GM21786 (cell line): ENCODE results near the gene DBNDD1.
"Not testable (repeated sequence)": the region's sequence is repeated elsewhere in the genome, so short reads cannot be mapped to it uniquely, and the experiment has no call there.

Source experiments
- ATAC-seq: cut with Tn5 transposase; IDR thresholded peaks from one replicate; pipeline ENCODE4 v1.9.1; 2021; ENCODE audit not compliant: unreplicated experiment

The DBNDD1 gene, protein sequence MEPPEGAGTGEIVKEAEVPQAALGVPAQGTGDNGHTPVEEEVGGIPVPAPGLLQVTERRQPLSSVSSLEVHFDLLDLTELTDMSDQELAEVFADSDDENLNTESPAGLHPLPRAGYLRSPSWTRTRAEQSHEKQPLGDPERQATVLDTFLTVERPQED

GRCh38 chr16:90018652-90019542 lies at the start of gene DBNDD1:
TSS of gene DBNDD1 (minus strand) at chr16:90019456. CDS start at chr16:90019341, 115 bp downstream.
- no peak for ATAC-seq

DNA sequence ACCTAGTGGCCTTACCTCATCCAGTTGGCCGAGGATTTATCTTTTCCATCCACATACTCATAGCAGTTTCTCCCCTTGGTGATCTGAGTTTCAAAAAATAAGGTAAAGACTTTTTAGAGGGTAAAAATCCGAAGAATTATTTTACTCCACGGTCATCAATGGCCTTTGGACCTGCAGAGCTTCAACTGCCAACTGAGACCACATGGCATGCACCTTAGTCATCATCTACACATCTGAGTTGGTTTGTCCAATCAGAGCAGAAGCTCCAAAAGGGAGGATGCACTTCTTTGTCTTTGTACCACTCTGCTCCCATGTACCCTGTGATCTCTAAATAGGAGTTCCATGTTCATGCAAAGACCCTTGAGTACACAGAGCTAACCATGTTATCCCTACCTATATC lies 42.2 kb upstream of the DBNDD1 start:
- ATAC-seq, result no peak

DNA sequence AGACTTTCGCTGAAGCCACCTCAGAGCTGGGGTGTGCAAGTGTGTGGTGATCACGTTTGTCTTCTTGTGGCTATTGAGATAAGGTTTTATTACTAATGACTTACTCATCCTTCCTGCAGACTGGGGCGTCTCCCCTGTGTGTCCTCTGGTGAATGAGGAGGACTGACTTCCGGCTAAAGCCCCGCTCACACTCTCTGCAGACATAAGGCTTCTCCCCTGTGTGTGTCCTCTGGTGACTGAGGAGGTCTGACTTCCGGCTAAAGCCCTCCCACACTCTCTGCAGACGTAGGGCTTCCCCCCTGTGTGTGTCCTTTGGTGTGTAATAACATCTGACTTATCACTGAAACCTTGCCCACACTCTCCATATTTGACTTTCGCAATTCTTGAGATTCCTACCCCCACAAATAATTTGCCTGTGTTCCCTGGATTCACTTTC lies 38.5 kb upstream of the DBNDD1 start:
- ATAC-seq, result no peak

- not testable (repeated sequence) for ATAC-seq
Measured at GRCh38 chr16:90056521-90056920, 37.3 kb upstream of the DBNDD1 start.

DNA sequence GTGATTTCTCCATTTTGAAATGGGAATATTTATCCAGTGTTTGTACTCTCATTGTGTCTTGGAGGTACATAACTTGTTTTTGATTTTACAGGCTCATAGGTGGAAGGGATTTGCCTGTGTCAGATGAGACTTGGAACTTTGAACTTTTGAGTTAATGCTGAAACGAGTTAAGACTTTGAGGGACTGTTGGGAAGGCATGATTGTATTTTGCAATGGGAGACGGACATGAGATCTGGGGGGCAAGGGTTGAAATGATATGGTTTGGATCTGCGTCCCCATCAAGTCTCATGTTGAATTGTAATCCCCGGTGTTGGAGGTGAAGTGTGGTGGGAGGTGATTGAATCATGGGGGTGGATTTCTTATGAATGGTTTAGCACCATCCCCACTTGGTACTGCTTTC lies 36.1 kb upstream of the DBNDD1 start:
- ATAC-seq, result no peak

GRCh38 chr16:90054554-90054953 lies 35.3 kb upstream of the DBNDD1 start:
- ATAC-seq, result no peak

- no peak for ATAC-seq
Measured at GRCh38 chr16:90053902-90054500, 34.7 kb upstream of the DBNDD1 start.

- ATAC-seq, result no peak
Measured at GRCh38 chr16:90050969-90051368, 31.7 kb upstream of the DBNDD1 start.

- no peak for ATAC-seq
Measured at GRCh38 chr16:90048737-90049330, 29.6 kb upstream of the DBNDD1 start.

DNA sequence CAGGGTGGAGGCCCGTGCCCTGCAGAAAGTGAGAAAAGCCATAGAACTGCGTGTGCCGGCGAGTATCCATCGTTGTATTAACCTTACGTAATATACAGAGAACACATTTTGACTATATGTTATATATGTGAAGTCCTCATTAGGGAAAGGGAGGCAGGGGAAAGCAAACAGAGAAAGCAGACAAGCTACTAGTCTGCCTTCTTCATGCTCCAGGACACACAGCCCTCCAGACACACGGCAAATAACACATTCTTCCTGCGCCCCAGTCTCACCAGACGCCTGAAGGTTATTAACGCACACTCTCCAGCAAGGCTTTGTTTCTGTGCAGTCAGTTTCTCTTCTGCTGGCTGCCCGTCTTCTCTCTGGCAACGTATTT lies 29.1 kb upstream of the DBNDD1 start:
- ATAC-seq, result no peak

DNA sequence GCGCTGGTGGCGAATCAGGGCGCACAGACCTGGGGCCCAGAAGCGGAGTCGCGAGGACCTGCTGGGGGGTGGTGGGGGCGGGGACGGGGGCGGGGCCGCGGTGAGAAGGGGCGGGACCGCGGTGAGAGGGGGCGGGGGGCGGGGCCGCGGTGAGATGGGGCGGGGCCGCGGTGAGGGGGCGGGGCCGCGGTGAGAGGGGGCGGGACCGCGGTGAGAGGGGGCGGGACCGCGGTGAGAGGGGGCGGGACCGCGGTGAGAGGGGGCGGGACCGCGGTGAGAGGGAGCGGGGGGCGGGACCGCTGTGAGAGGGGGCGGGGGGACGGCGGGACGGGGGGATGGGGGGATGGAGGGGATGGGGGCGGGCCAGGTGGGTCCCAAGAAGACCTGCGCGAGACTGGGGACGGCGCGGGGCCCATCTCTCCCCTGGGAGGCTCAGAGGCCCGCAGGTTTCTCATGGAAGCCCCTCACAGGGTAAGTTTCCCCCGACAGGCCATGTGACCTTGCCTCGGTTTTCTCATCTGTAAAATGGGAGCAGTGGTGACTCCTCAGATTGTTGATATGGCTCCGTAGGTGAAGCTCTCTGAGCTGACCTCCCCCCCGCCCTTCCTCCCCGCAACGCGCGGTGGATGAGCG lies 28.6 kb upstream of the DBNDD1 start:
- ATAC-seq, result no peak

DNA sequence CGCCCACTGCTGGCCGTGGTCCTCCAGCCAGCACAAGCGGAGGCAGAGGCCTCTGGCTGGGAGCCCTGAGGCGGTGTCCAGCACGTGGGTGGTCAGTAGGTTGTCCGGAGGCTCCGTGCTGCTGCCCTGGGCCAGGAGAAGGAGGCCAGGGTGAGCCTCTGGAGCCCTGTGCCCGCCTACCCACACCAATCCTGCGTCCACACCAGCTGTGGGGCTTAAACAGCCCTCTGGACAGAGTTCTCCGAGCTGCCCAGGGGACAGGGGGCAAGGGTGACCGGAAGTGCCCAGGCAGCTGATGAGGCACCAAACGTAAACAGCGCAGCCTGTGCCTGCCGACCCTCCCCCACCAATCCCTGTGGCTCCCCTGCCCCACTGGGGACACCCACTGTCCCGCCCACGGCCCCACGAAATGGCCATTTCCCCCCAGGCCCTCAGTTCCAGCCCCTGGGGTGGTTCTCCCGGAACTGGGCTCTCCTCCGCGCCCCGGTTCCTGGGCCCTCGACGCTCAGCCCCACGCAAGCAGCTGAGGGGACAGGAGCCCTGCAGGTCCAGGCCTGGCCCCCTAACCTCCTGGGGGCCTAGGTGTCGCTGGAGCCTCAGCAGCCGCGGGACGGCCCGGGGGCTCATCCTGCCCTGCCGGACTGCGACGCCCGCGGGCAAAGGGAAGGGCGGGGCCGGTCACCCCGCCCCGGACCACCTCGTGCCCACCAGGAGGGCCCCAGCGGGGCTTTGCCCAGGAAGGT lies 27.9 kb upstream of the DBNDD1 start:
- no peak for ATAC-seq

- no peak for ATAC-seq
Measured at GRCh38 chr16:90046122-90046970, 27.1 kb upstream of the DBNDD1 start.

DNA sequence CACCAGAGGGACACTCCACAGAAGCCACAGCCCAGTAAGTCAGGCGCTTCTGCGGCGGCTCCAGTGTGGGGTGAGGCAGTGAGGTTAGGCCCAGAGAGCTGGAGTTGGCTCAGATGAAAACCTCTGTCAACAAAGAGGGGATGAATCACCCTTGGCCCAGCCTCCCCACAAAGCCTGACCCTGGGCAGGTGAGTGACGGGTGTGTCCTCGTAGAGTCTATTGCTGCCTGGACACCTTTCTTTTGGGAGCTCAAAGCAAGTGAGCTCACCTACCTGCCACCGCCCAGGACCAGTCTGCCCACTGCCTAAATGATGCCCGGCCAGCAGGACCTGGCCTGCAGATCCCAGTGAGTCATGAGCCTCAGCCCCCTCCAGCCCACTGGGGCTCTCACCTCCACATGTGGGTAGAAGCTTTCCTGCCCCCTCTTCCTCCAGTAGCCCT lies 24.9 kb upstream of the DBNDD1 start:
- no peak for ATAC-seq

DNA sequence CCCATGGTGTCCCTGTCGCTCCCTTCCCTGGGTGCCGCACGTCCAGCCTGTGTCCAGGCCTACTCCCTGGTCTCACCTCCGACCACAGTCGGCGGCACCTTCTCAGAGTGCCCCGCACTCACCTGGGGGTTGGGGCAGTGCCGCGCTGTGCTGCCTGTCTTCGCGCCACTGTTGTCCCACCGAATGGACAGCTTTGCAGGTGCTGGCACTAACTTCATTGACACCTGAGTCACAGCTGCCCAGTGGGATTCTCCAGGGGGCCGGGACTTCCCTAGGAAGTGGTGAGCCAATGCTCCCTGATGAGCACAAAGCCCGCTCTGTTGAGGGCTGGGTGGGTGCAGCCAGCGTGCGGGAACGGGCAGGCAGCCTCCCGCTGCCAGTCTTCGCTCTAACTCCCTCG lies 24.3 kb upstream of the DBNDD1 start:
- no peak for ATAC-seq

DNA sequence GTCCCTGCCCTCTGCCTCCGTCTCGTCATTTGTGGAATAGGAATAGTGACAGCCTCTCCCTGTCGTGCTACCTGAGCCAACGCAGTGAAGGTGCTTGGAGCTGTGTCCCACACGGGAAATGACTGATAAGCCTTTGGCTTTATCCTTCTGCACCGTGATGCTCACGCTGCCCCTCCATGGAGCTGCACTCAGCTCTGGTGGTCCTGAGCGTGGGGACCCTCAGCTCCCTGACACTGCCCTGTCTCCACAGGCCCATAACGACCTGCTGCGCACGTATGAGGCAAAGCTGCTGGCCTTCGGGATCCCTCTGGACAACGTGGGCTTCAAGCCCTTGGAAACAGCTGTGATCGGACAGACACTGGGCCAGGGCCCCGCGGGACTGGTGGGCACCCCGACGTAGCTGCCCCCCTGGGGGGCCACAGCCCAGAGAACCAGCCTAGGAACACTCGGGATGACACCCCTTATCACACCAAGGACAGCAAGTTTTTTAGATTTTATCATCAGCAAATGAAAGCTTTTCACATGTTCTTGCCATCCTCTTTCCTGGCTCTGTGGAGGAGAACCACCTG lies 23.8 kb upstream of the DBNDD1 start:
- ATAC-seq, result no peak

DNA sequence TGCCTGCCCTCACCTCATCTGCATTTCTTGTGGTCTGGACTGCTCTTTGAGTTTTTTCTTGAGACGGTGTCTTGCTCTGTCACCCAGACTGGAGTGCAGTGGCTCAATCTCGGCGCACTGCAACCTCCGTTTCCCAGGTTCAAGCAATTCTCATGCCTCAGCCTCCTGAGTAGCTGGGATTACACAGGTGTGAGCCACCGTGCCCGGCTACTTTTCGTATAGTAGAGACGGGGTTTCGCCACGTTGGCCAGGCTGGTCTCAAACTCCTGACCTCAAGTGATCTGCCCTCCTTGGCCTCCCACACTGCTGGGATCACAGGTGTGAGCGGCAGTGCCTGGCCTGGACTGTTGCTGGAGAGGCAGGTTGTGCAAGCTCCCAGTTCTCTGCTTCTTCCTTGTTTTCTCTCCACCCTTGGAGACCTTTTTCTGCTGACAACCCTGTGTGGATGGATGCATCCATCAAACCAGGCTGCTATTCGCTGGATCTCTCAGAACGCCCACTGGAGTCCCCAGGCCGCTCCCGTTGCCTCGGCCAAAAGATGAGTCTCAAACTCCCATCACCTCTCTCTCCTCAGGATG lies 22.7 kb upstream of the DBNDD1 start:
- ATAC-seq, result no peak

DNA sequence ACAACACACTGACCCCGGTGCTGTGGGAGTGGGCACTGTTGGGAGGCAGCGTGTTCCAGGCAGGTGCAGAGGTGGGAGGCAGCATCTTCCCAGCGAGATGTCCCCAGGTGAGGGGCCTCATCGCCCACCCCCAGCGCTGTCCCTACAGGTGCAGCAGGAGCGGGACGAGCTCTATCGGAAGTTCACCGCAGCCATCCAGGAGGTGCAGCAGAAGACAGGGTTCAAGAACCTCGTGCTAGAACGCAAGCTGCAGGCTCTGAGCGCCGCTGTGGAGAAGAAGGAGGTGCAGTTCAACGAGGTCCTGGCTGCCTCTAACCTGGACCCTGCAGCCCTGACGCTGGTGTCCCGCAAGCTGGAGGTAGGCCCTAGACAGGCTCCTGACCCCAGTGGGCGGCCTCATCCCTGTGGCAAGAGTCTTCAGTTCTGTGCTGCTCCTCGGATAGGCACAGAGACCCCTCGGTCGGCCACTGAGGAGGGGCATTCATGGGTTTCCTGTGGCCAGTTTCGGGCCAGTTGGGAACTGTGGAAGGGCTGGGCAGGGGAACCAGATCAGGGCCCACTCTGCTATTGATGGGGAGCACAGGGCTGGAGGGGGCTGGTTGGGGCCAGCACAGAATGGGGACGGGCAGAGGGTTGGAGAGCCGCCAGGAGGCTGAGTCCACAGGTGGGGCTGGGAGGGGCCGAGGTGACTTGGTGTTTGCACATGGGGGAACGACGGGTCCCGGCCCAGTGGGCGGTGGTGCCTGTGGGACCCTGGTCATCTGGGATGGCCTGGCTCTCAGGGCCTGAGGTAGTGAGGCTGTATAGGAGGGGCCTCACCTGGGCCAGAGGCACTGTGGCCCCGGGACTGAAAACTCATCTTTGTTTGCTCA lies 21.1 kb upstream of the DBNDD1 start:
- ATAC-seq, result no peak
